ENCODE results near the gene WLS.
A peak's percentile ranks its signal among the peaks of the same experiment; 100 is the strongest.

The WLS gene

GRCh38 chr1:68270951-68271350, 38.6 kb upstream of the WLS start:
- TF ChIP-seq ARNTL (CRISPR knock-in tag; IDR thresholded peaks at IDR 0.05; ENCODE audit: borderline replicate concordance, low read depth) (no peak), TOX (CRISPR knock-in tag; IDR thresholded peaks at IDR 0.05; ENCODE audit: borderline replicate concordance) (no peak), ZNF70 (CRISPR knock-in tag; IDR thresholded peaks at IDR 0.05) (no peak), RARB (CRISPR knock-in tag; IDR thresholded peaks at IDR 0.05) (no peak), TCF4 (CRISPR knock-in tag; IDR thresholded peaks at IDR 0.05; ENCODE audit: borderline replicate concordance) (no peak), ZFP3 (CRISPR knock-in tag; IDR thresholded peaks at IDR 0.05) (no peak), POU6F1 (CRISPR knock-in tag; IDR thresholded peaks at IDR 0.05; ENCODE audit: borderline replicate concordance, low read depth) (no peak), TSHZ2 (CRISPR knock-in tag; IDR thresholded peaks at IDR 0.05) (no peak), ISL1 (CRISPR knock-in tag; IDR thresholded peaks at IDR 0.05) (no peak), ZC3H10 (CRISPR knock-in tag; IDR thresholded peaks at IDR 0.05) (no peak), PPARA (CRISPR knock-in tag; IDR thresholded peaks at IDR 0.05; ENCODE audit: borderline replicate concordance) (no peak), ZNF565 (CRISPR knock-in tag; conservative IDR thresholded peaks at IDR 0.05; ENCODE audit: low read depth) (no peak), BACH2 (CRISPR knock-in tag; IDR thresholded peaks at IDR 0.05; ENCODE audit: borderline replicate concordance) (no peak), GLIS3 (CRISPR knock-in tag; IDR thresholded peaks at IDR 0.05) (no peak), ZNF8 (CRISPR knock-in tag; IDR thresholded peaks at IDR 0.05) (no peak), PATZ1 (CRISPR knock-in tag; IDR thresholded peaks at IDR 0.05; ENCODE audit: borderline replicate concordance) (no peak), ZFP30 (CRISPR knock-in tag; IDR thresholded peaks at IDR 0.05) (no peak), ESRRG (CRISPR knock-in tag; IDR thresholded peaks at IDR 0.05) (no peak), CREB5 (CRISPR knock-in tag; IDR thresholded peaks at IDR 0.05; ENCODE audit: low read depth) (no peak)
- ATAC-seq: no peak

- peak; percentile 76 for ATAC-seq
- no peak for TF ChIP-seq TOX (CRISPR knock-in tag; IDR thresholded peaks at IDR 0.05; ENCODE audit: borderline replicate concordance)
- TF ChIP-seq POU6F1 (CRISPR knock-in tag; IDR thresholded peaks at IDR 0.05; ENCODE audit: borderline replicate concordance, low read depth): no peak
- TF ChIP-seq ESRRG (CRISPR knock-in tag; IDR thresholded peaks at IDR 0.05): no peak
- TF ChIP-seq ZNF8 (CRISPR knock-in tag; IDR thresholded peaks at IDR 0.05): no peak
- no peak for TF ChIP-seq ZNF565 (CRISPR knock-in tag; conservative IDR thresholded peaks at IDR 0.05; ENCODE audit: low read depth)
- no peak for TF ChIP-seq ZFP30 (CRISPR knock-in tag; IDR thresholded peaks at IDR 0.05)
- TF ChIP-seq CREB5 (CRISPR knock-in tag; IDR thresholded peaks at IDR 0.05; ENCODE audit: low read depth): no peak
- TF ChIP-seq BACH2 (CRISPR knock-in tag; IDR thresholded peaks at IDR 0.05; ENCODE audit: borderline replicate concordance): no peak
- no peak for TF ChIP-seq ZNF70 (CRISPR knock-in tag; IDR thresholded peaks at IDR 0.05)
- TF ChIP-seq RARB (CRISPR knock-in tag; IDR thresholded peaks at IDR 0.05): no peak
- TF ChIP-seq GLIS3 (CRISPR knock-in tag; IDR thresholded peaks at IDR 0.05): no peak
- no peak for TF ChIP-seq SNAI2 (CRISPR knock-in tag; IDR thresholded peaks at IDR 0.05)
- no peak for TF ChIP-seq ISL1 (CRISPR knock-in tag; IDR thresholded peaks at IDR 0.05)
- no peak for TF ChIP-seq ZC3H10 (CRISPR knock-in tag; IDR thresholded peaks at IDR 0.05)
- no peak for TF ChIP-seq TSHZ2 (CRISPR knock-in tag; IDR thresholded peaks at IDR 0.05)
- TF ChIP-seq TCF4 (CRISPR knock-in tag; IDR thresholded peaks at IDR 0.05; ENCODE audit: borderline replicate concordance): no peak
- TF ChIP-seq CSRNP3 (CRISPR knock-in tag; IDR thresholded peaks at IDR 0.05): no peak
- TF ChIP-seq ARNTL (CRISPR knock-in tag; IDR thresholded peaks at IDR 0.05; ENCODE audit: borderline replicate concordance, low read depth): no peak
These were observed 37.5 kb upstream of the WLS start for GRCh38 chr1:68269637-68270430.
